HFF-Myc (cell line): ENCODE measurements around the gene DCTD.

Experiments used
- DNase-seq: peaks from one replicate; pipeline ENCODE4 v3.0.0-alpha.2; 2011; ENCODE audit warnings: low read depth; ENCODE audit errors: extremely low read depth
- H3K4me3 ChIP-seq: replicated peaks from 2 replicates; pipeline ENCODE4 v1.5.1; 2011; ENCODE audit warnings: low read depth, mild to moderate bottlenecking, control low read depth, low read length
- CTCF ChIP-seq: IDR thresholded peaks from 2 replicates; pipeline ENCODE4 v1.5.1; 2012; ENCODE audit warnings: mild to moderate bottlenecking, low read depth, low read length, control low read depth; ENCODE audit errors: missing control alignments

Gene DCTD

GRCh38 chr4:182866746-182867145 is 50.4 kb downstream of the DCTD start:
- no peak for TF ChIP-seq CTCF
- no peak for DNase-seq
- no peak overlapping the region for H3K4me3 ChIP-seq

- H3K4me3 ChIP-seq: no peak overlapping the region
- no peak for TF ChIP-seq CTCF
- no peak for DNase-seq
These were observed 53.7 kb downstream of the DCTD start for GRCh38 chr4:182863501-182863900.

GRCh38 chr4:182862921-182863320 is 54.3 kb downstream of the DCTD start:
- H3K4me3 ChIP-seq: no peak overlapping the region
- TF ChIP-seq CTCF: no peak
- DNase-seq: no peak

GRCh38 chr4:182862141-182862875 is 54.9 kb downstream of the DCTD start:
- TF ChIP-seq CTCF: no peak
- H3K4me3 ChIP-seq: no peak overlapping the region

GRCh38 chr4:182861346-182861745 is 55.8 kb downstream of the DCTD start:
- DNase-seq: no peak
- no peak overlapping the region for H3K4me3 ChIP-seq
- no peak for TF ChIP-seq CTCF

More at GRCh38 chr4:182862141-182862875, 54.9 kb downstream of the DCTD start:
- no peak for DNase-seq

- no peak overlapping the region for H3K4me3 ChIP-seq
- DNase-seq: no peak
- TF ChIP-seq CTCF: no peak
These were observed 57.5 kb downstream of the DCTD start for GRCh38 chr4:182859730-182860129.

GRCh38 chr4:182858711-182859110 is 58.5 kb downstream of the DCTD start:
- no peak for DNase-seq
- no peak for TF ChIP-seq CTCF
- H3K4me3 ChIP-seq: no peak overlapping the region
